GM23338 (cell line): Measurements from ENCODE around the gene GPR87. TPM values are rescaled to one million over a fixed set of nuclear protein-coding genes. Genes with fewer than 3 reads are reported as not detected.

Experiments used
- ATAC-seq: fragments of 200-7000 bp; cut with Tn5 transposase; 3 replicates; pipeline ENCODE4 v1.9.1; 2020
- DNase-seq: peaks from one replicate; pipeline ENCODE4 v3.0.0-alpha.2; 2015; ENCODE audit warnings: low spot score
- H2AFZ ChIP-seq: fragments of 200-600 bp; sonication (generic); 2 replicates; pipeline ENCODE4 v1.8.0; 2016; ENCODE audit warnings: antibody characterized with exemption, mild to moderate bottlenecking, moderate library complexity
- H3F3A ChIP-seq: fragments of 200-600 bp; sonication (generic); replicated peaks from 2 replicates; pipeline ENCODE4 v1.8.0; 2017; ENCODE audit warnings: antibody characterized with exemption, mixed run types, low read depth
- H3K27ac ChIP-seq: fragments of 200-600 bp; sonication (generic); 2 replicates; pipeline ENCODE4 v1.6.1; 2016; ENCODE audit warnings: low read depth
- H3K27me3 ChIP-seq: fragments of 200-600 bp; sonication (generic); 2 replicates; pipeline ENCODE4 v1.8.0; 2016; ENCODE audit warnings: mild to moderate bottlenecking, mixed run types, moderate library complexity; ENCODE audit not compliant: insufficient read depth
- H3K36me3 ChIP-seq: fragments of 200-600 bp; sonication (generic); 2 replicates; pipeline ENCODE4 v1.8.0; 2016; ENCODE audit warnings: mild to moderate bottlenecking; ENCODE audit not compliant: insufficient read depth
- H3K4me1 ChIP-seq: fragments of 200-600 bp; sonication (generic); 2 replicates; pipeline ENCODE4 v1.8.0; 2016; ENCODE audit warnings: mild to moderate bottlenecking, moderate library complexity; ENCODE audit not compliant: insufficient read depth
- H3K4me2 ChIP-seq: fragments of 200-600 bp; sonication (generic); 2 replicates; pipeline ENCODE4 v1.7.1; 2017; ENCODE audit warnings: mixed run types
- H3K4me3 ChIP-seq: fragments of 200-600 bp; sonication (generic); 2 replicates; pipeline ENCODE4 v1.6.1; 2016; ENCODE audit warnings: mixed run types
- H3K79me2 ChIP-seq: fragments of 200-600 bp; sonication (generic); replicated peaks from 2 replicates; pipeline ENCODE4 v1.8.0; 2017; ENCODE audit warnings: mild to moderate bottlenecking; ENCODE audit not compliant: insufficient read depth
- H3K9me2 ChIP-seq: fragments of 200-600 bp; sonication (generic); 2 replicates; pipeline ENCODE4 v1.8.0; 2017; ENCODE audit not compliant: insufficient read depth
- H4K20me1 ChIP-seq: fragments of 200-600 bp; sonication (generic); replicated peaks from 2 replicates; pipeline ENCODE4 v1.8.0; 2017; ENCODE audit warnings: mild to moderate bottlenecking; ENCODE audit not compliant: insufficient read depth
- H3K27ac Mint-ChIP-seq: 2 replicates; pipeline ENCODE4 v1.8.0; 2020; ENCODE audit warnings: inconsistent platforms, mild to moderate bottlenecking, moderate library complexity, mixed read lengths
- H3K27me3 Mint-ChIP-seq: 3 replicates; pipeline ENCODE4 v1.8.0; 2022; ENCODE audit warnings: low read depth, mild to moderate bottlenecking, moderate library complexity, mixed read lengths, inconsistent platforms; ENCODE audit not compliant: insufficient read depth, poor library complexity
- H3K36me3 Mint-ChIP-seq: 3 replicates; pipeline ENCODE4 v1.8.0; 2021; ENCODE audit warnings: low read depth, mild to moderate bottlenecking, inconsistent platforms, moderate library complexity, mixed read lengths
- H3K4me1 Mint-ChIP-seq: 3 replicates; pipeline ENCODE4 v1.8.0; 2020; ENCODE audit warnings: mild to moderate bottlenecking, inconsistent platforms, mixed read lengths
- H3K4me3 Mint-ChIP-seq: 3 replicates; pipeline ENCODE4 v1.8.0; 2021; ENCODE audit warnings: moderate library complexity, mild to moderate bottlenecking, inconsistent platforms, mixed read lengths
- H3K9me3 Mint-ChIP-seq: 3 replicates; pipeline ENCODE4 v1.8.0; 2020; ENCODE audit warnings: moderate library complexity, mild to moderate bottlenecking, inconsistent platforms, mixed read lengths
- CREB1 ChIP-seq: fragments of 250-450 bp; sonication (Bioruptor Pico); IDR thresholded peaks from 2 replicates; pipeline ENCODE4 v1.5.0; 2020; ENCODE audit warnings: low read depth, mild to moderate bottlenecking, moderate library complexity
- CTCF ChIP-seq, 2 experiments: fragments of 200-600 bp in 1 of 2; sonication (generic) in 1 of 2; conservative IDR thresholded peaks; 2 replicates each; pipeline versions ENCODE4 v1.5.1 to v1.6.1; 2016 to 2017; ENCODE audit warnings: antibody characterized with exemption in 2 of 2, low read depth in 2 of 2, mild to moderate bottlenecking in 2 of 2, moderate library complexity in 1 of 2
- ETS1 ChIP-seq: IDR thresholded peaks from 2 replicates; pipeline ENCODE4 v1.6.1; 2016; ENCODE audit warnings: antibody characterized with exemption
- EZH2 ChIP-seq: fragments of 200-600 bp; sonication (generic); IDR thresholded peaks from one replicate; pipeline ENCODE4 v1.8.0; 2017; ENCODE audit warnings: antibody characterized with exemption, mild to moderate bottlenecking, low read depth; ENCODE audit not compliant: unreplicated experiment
- EZH2phosphoT487 ChIP-seq: fragments of 200-600 bp; sonication (generic); IDR thresholded peaks from one replicate; pipeline ENCODE4 v1.8.1; 2018; ENCODE audit warnings: antibody characterized with exemption; ENCODE audit not compliant: unreplicated experiment
- JUNB ChIP-seq: IDR thresholded peaks from one replicate; pipeline ENCODE4 v1.6.1; 2016; ENCODE audit warnings: antibody characterized with exemption; ENCODE audit not compliant: unreplicated experiment
- NANOG ChIP-seq: IDR thresholded peaks from 2 replicates; pipeline ENCODE4 v1.6.1; 2016; ENCODE audit warnings: antibody characterized with exemption, borderline replicate concordance
- POLR2AphosphoS5 ChIP-seq: IDR thresholded peaks from 2 replicates; pipeline ENCODE4 v1.6.1; 2016; ENCODE audit warnings: antibody characterized with exemption, low read depth
- REST ChIP-seq: IDR thresholded peaks from one replicate; pipeline ENCODE4 v1.6.1; 2018; ENCODE audit warnings: antibody characterized with exemption; ENCODE audit not compliant: unreplicated experiment
- STAT1 ChIP-seq: IDR thresholded peaks from one replicate; pipeline ENCODE4 v1.6.1; 2016; ENCODE audit warnings: antibody characterized with exemption; ENCODE audit not compliant: unreplicated experiment
- ZNF114 ChIP-seq: fragments of 250-450 bp; sonication (Bioruptor Pico); IDR thresholded peaks from 2 replicates; pipeline ENCODE4 v1.5.0; 2020; ENCODE audit warnings: mild to moderate bottlenecking, moderate library complexity
- ZNF331 ChIP-seq: fragments of 250-450 bp; sonication (Bioruptor Pico); IDR thresholded peaks from 2 replicates; pipeline ENCODE4 v1.5.0; 2020; ENCODE audit warnings: low read depth, mild to moderate bottlenecking, moderate library complexity
- ZNF462 ChIP-seq: fragments of 250-450 bp; sonication (Bioruptor Pico); IDR thresholded peaks from 2 replicates; pipeline ENCODE4 v1.5.0; 2020; ENCODE audit warnings: mild to moderate bottlenecking, moderate library complexity
- polyA plus RNA-seq: library from polyadenylated mRNA; unstranded; fragments of >200 nt; fragmentation: Nextera tagmentation; extraction: Ambion mirVana; gene quantifications from 2 replicates; pipeline ENCODE4 v1.2.1, GENCODE V29; 2016
- total RNA-seq: library from RNA; depleted of rRNA; stranded (reverse); fragments of >200 nt; shearing (Covaris generic); gene quantifications from 2 replicates; pipeline ENCODE4 v1.2.3, GENCODE V29; 2014

Gene GPR87
- total and polyA plus RNA-seq, 2 experiments from 2014 or later = 0.21 TPM; not detected in 1

GRCh38 chr3:151293127-151293526 is 23.5 kb downstream of the GPR87 start:
- Histone ChIP-seq H3K4me2 (no peak overlapping the region), H3K27me3 (no peaks in the 10 kb centered on the region), H3K9me2 (no peaks in the 10 kb centered on the region), H3F3A (no peaks in the 10 kb centered on the region), H3K4me3 (no peak overlapping the region), H3K27ac (no peak overlapping the region), H2AFZ (no peak overlapping the region), H3K79me2 (no peaks in the 10 kb centered on the region), H3K4me1 (0 out of 2 replicates have a peak, but pooled peaks cover 3% of the 10 kb centered on the region), H3K36me3 (no peaks in the 10 kb centered on the region), H4K20me1 (no peaks in the 10 kb centered on the region)
- DNase-seq (no peak), ATAC-seq (no peak)
- peaks cover 11% of the 10 kb centered on the region for H3K4me1 Mint-ChIP-seq
- no peak for TF ChIP-seq JUNB
- no peak for TF ChIP-seq EZH2
- no peak for TF ChIP-seq ZNF462 (CRISPR knock-in tag)
- no peak for TF ChIP-seq STAT1
- no peak for TF ChIP-seq POLR2AphosphoS5
- TF ChIP-seq ZNF331 = no peak
- TF ChIP-seq NANOG = no peak
- TF ChIP-seq REST = no peak
- no peak for TF ChIP-seq CTCF (conservative IDR thresholded peaks at IDR 0.05; ENCODE audit: low read depth in 2 of 2)
- TF ChIP-seq CREB1 (CRISPR knock-in tag) = no peak
- no peak for TF ChIP-seq EZH2phosphoT487
- no peak for TF ChIP-seq ETS1
- no peak for TF ChIP-seq ZNF114
- no peaks in the 10 kb centered on the region for H3K36me3 Mint-ChIP-seq
- no peaks in the 10 kb centered on the region for H3K27me3 Mint-ChIP-seq
- no peaks in the 10 kb centered on the region for H3K9me3 Mint-ChIP-seq
- H3K4me3 Mint-ChIP-seq = no peak overlapping the region
- no peak overlapping the region for H3K27ac Mint-ChIP-seq
